HepG2 (cell line): Measurements from ENCODE around the gene ZBTB46. TPM values are rescaled to one million over a fixed set of nuclear protein-coding genes. Genes with fewer than 3 reads are reported as not detected.

Experiments
- CEBPB ChIP-seq: IDR thresholded peaks from 2 replicates; pipeline ENCODE4 v1.6.1; 2011; ENCODE audit warnings: low read depth, low read length, improper control_type of control experiment, borderline replicate concordance
- CENPT ChIP-seq: sonication (generic); formaldehyde crosslinking; IDR thresholded peaks from 2 replicates; pipeline ENCODE4 v1.8.0; 2022; ENCODE audit warnings: low read depth, mild to moderate bottlenecking, moderate library complexity, missing genetic modification reagents
- CERS6 ChIP-seq: sonication (generic); formaldehyde crosslinking; IDR thresholded peaks from 2 replicates; pipeline ENCODE4 v1.5.0; 2020; ENCODE audit warnings: missing genetic modification reagents
- DMAP1 ChIP-seq: IDR thresholded peaks from 2 replicates; pipeline ENCODE4 v1.6.1; 2016
- GATAD1 ChIP-seq: IDR thresholded peaks from 2 replicates; pipeline ENCODE4 v1.6.1; 2016; ENCODE audit warnings: missing genetic modification reagents, missing compliant biosample characterization
- GATAD2A ChIP-seq: IDR thresholded peaks from 2 replicates; pipeline ENCODE4 v1.6.1; 2016
- HIC2 ChIP-seq: sonication (generic); formaldehyde crosslinking; IDR thresholded peaks from 2 replicates; pipeline ENCODE4 v1.9.0; 2022; ENCODE audit warnings: low read depth, missing genetic modification reagents
- HNRNPL ChIP-seq: fragments of 200-400 bp; formaldehyde crosslinking; IDR thresholded peaks from 2 replicates; pipeline ENCODE4 v1.6.1; 2017; ENCODE audit warnings: mild to moderate bottlenecking, low read depth, low read length
- HOMEZ ChIP-seq: IDR thresholded peaks from 2 replicates; pipeline ENCODE4 v1.6.1; 2016; ENCODE audit warnings: low read depth
- IKZF4 ChIP-seq: sonication (generic); formaldehyde crosslinking; IDR thresholded peaks from 2 replicates; pipeline ENCODE4 v1.5.1; 2020; ENCODE audit warnings: borderline replicate concordance, mild to moderate bottlenecking, low read depth, missing genetic modification reagents; ENCODE audit errors: not compliant biosample characterization
- JDP2 ChIP-seq: sonication (generic); formaldehyde crosslinking; IDR thresholded peaks from 2 replicates; pipeline ENCODE4 v1.8.1; 2022; ENCODE audit warnings: missing genetic modification reagents, borderline replicate concordance
- KLF11 ChIP-seq: IDR thresholded peaks from 2 replicates; pipeline ENCODE4 v1.6.1; 2016; ENCODE audit warnings: missing compliant biosample characterization
- MEF2D ChIP-seq: sonication (generic); formaldehyde crosslinking; IDR thresholded peaks from 2 replicates; pipeline ENCODE4 v1.5.1; 2020; ENCODE audit warnings: mild to moderate bottlenecking, missing genetic modification reagents
- MIER3 ChIP-seq: IDR thresholded peaks from 2 replicates; pipeline ENCODE4 v1.6.1; 2016; ENCODE audit warnings: missing compliant biosample characterization, borderline replicate concordance
- NBN ChIP-seq: fragments of 450-650 bp; conservative IDR thresholded peaks from 2 replicates; pipeline ENCODE4 v1.6.1; 2017
- NKX3-1 ChIP-seq: sonication (generic); formaldehyde crosslinking; IDR thresholded peaks from 2 replicates; pipeline ENCODE4 v1.5.0; 2020; ENCODE audit warnings: missing genetic modification reagents
- RARG ChIP-seq: sonication (generic); formaldehyde crosslinking; IDR thresholded peaks from 2 replicates; pipeline ENCODE4 v1.4.0; 2020; ENCODE audit warnings: low read depth, mild to moderate bottlenecking, missing genetic modification reagents
- SALL2 ChIP-seq: sonication (generic); formaldehyde crosslinking; IDR thresholded peaks from 2 replicates; pipeline ENCODE4 v1.8.1; 2023; ENCODE audit warnings: mild to moderate bottlenecking, missing genetic modification reagents, inconsistent platforms
- TAF1 ChIP-seq: sonication (generic); formaldehyde crosslinking; IDR thresholded peaks from 2 replicates; pipeline ENCODE4 v1.4.0; 2020; ENCODE audit warnings: missing genetic modification reagents
- TEAD2 ChIP-seq: sonication (generic); formaldehyde crosslinking; IDR thresholded peaks from 2 replicates; pipeline ENCODE4 v1.9.0; 2021; ENCODE audit warnings: missing genetic modification reagents
- ZBTB42 ChIP-seq: sonication (generic); formaldehyde crosslinking; IDR thresholded peaks from 2 replicates; pipeline ENCODE4 v1.5.0; 2020; ENCODE audit warnings: mild to moderate bottlenecking, missing genetic modification reagents
- ZNF224 ChIP-seq: sonication (generic); formaldehyde crosslinking; IDR thresholded peaks from 2 replicates; pipeline ENCODE4 v1.5.0; 2020; ENCODE audit warnings: mild to moderate bottlenecking, missing genetic modification reagents
- ZNF235 ChIP-seq: sonication (generic); formaldehyde crosslinking; IDR thresholded peaks from 2 replicates; pipeline ENCODE4 v1.8.1; 2023; ENCODE audit warnings: mild to moderate bottlenecking, missing genetic modification reagents, borderline replicate concordance
- ZNF256 ChIP-seq: sonication (generic); formaldehyde crosslinking; conservative IDR thresholded peaks from 2 replicates; pipeline ENCODE4 v1.4.0; 2020; ENCODE audit warnings: missing genetic modification reagents
- ZNF660 ChIP-seq: sonication (generic); formaldehyde crosslinking; IDR thresholded peaks from 2 replicates; pipeline ENCODE4 v1.5.1; 2020; ENCODE audit warnings: mild to moderate bottlenecking, low read depth, missing genetic modification reagents, borderline replicate concordance
- ZNF720 ChIP-seq: sonication (generic); formaldehyde crosslinking; IDR thresholded peaks from 2 replicates; pipeline ENCODE4 v1.4.0; 2020; ENCODE audit warnings: missing genetic modification reagents
- ZNF773 ChIP-seq: sonication (generic); formaldehyde crosslinking; IDR thresholded peaks from 2 replicates; pipeline ENCODE4 v1.4.0; 2020; ENCODE audit warnings: missing genetic modification reagents, borderline replicate concordance
- ZNF816 ChIP-seq: sonication (generic); formaldehyde crosslinking; IDR thresholded peaks from 2 replicates; pipeline ENCODE4 v1.8.0; 2022; ENCODE audit warnings: missing genetic modification reagents, mild to moderate bottlenecking, borderline replicate concordance
- polyA plus RNA-seq, 8 experiments: library from polyadenylated mRNA; depleted of rRNA in 3 of 8; stranded (reverse) in 7 of 8; unstranded in 1 of 8; fragments of >200 nt; fragmentation: Illumina TruSeq in 4 of 8; extraction: Trizol in 4 of 8; gene quantifications; 2 replicates each; pipeline versions ENCODE4 v1.2.1 to v1.2.3, GENCODE V29; 2011 to 2016; ENCODE audit warnings: low read depth in 4 of 8, missing spikeins in 1 of 8, mixed read lengths in 1 of 8; ENCODE audit not compliant: insufficient read depth in 1 of 8
- total RNA-seq, 5 experiments: library from RNA; depleted of rRNA; stranded (reverse); fragments of >200 nt; fragmentation: Illumina TruSeq; extraction: Trizol; gene quantifications; 2 replicates each; pipeline ENCODE4 v1.2.3, GENCODE V29; 2016; ENCODE audit warnings: low read depth in 1 of 5

Gene ZBTB46
- total and polyA plus RNA-seq, 2 of the 13 experiments (the other 11 are each of a cell fraction or from before 2014, with no cell fraction given), result 1.6 to 13.5 TPM

- TF ChIP-seq HOMEZ (no peak), JDP2 (CRISPR knock-in tag) (no peak), ZNF224 (CRISPR knock-in tag) (no peak), IKZF4 (no peak), TAF1 (CRISPR knock-in tag) (no peak; the same call in 1 of the 2 replicates), SALL2 (0 out of 2 replicates have a peak, but pooled peaks have one; percentile 8), ZNF720 (CRISPR knock-in tag) (no peak), NKX3-1 (CRISPR knock-in tag) (no peak), ZNF235 (CRISPR knock-in tag) (no peak; the same call in 1 of the 2 replicates), TEAD2 (CRISPR knock-in tag) (no peak), RARG (no peak), NBN (no peak), HNRNPL (0 out of 2 replicates have a peak, but pooled peaks have one; percentile 43), DMAP1 (CRISPR knock-in tag) (peak; percentile 21; the same call in 1 of the 2 replicates), MIER3 (CRISPR knock-in tag) (no peak), MEF2D (CRISPR knock-in tag) (peak; percentile 39; the same call in 1 of the 2 replicates), ZNF660 (no peak), ZNF256 (CRISPR knock-in tag) (no peak), ZBTB42 (CRISPR knock-in tag) (no peak), CERS6 (CRISPR knock-in tag) (no peak), HIC2 (no peak), CENPT (CRISPR knock-in tag) (no peak), GATAD1 (CRISPR knock-in tag) (no peak), KLF11 (no peak), ZNF816 (no peak), ZNF773 (CRISPR knock-in tag) (no peak), CEBPB (peak; percentile 88), GATAD2A (no peak)
These were observed 17.2 kb upstream of the ZBTB46 start (continued) for GRCh38 chr20:63848003-63848911.
